SU-DHL-6 (cell line): ENCODE results near the gene ZNF322.

ENCODE experiments used
- H2AFZ ChIP-seq: fragments of 200-600 bp; sonication (generic); 2 replicates; pipeline ENCODE4 v1.6.1; 2014; ENCODE audit warnings: low read depth, mild to moderate bottlenecking, moderate library complexity, mixed read lengths, antibody characterized with exemption, low read length; ENCODE audit not compliant: severe bottlenecking
- H3F3A ChIP-seq: fragments of 200-600 bp; shearing (Covaris generic); 2 replicates; pipeline ENCODE4 v1.6.0; 2016; ENCODE audit warnings: antibody characterized with exemption, mild to moderate bottlenecking; ENCODE audit not compliant: insufficient read depth
- H3K27ac ChIP-seq: fragments of 200-600 bp; sonication (generic); 2 replicates; pipeline ENCODE4 v1.5.1; 2016; ENCODE audit warnings: low read depth, mild to moderate bottlenecking, low read length, moderate library complexity, mixed read lengths
- H3K27me3 ChIP-seq: fragments of 200-600 bp; sonication (generic), shearing (Covaris generic); 2 replicates; pipeline ENCODE4 v1.6.0; 2014; ENCODE audit warnings: mild to moderate bottlenecking, low read length
- H3K36me3 ChIP-seq: fragments of 200-600 bp; sonication (generic); 2 replicates; pipeline ENCODE4 v1.6.1; 2014; ENCODE audit warnings: mild to moderate bottlenecking, low read length, mixed read lengths
- H3K4me2 ChIP-seq: fragments of 300-600, 200-600 bp; shearing (Covaris generic), sonication (generic); 2 replicates; pipeline ENCODE4 v1.6.0; 2014; ENCODE audit warnings: low read length, low read depth, mild to moderate bottlenecking; ENCODE audit not compliant: poor library complexity, severe bottlenecking
- H3K4me3 ChIP-seq: fragments of 200-600 bp; sonication (generic); 2 replicates; pipeline ENCODE4 v1.5.1; 2014; ENCODE audit warnings: antibody characterized with exemption, low read length, mild to moderate bottlenecking, mixed read lengths; ENCODE audit not compliant: insufficient read depth, poor library complexity, severe bottlenecking
- H3K79me2 ChIP-seq: fragments of 200-600 bp; sonication (generic); 2 replicates; pipeline ENCODE4 v1.6.1; 2014; ENCODE audit warnings: mild to moderate bottlenecking, low read length, moderate library complexity; ENCODE audit not compliant: insufficient read depth
- H3K9ac ChIP-seq: fragments of 200-600 bp; sonication (generic); 2 replicates; pipeline ENCODE4 v1.7.0; 2014; ENCODE audit warnings: mild to moderate bottlenecking, low read length
- H3K9me2 ChIP-seq: fragments of 200-600 bp; sonication (generic); replicated peaks from 2 replicates; pipeline ENCODE4 v1.6.1; 2014; ENCODE audit warnings: low read length; ENCODE audit not compliant: insufficient read depth
- H3K9me3 ChIP-seq: fragments of 200-600 bp; sonication (generic); 2 replicates; pipeline ENCODE4 v1.6.1; 2014; ENCODE audit warnings: low read length, mixed read lengths; ENCODE audit not compliant: insufficient read depth
- H4K20me1 ChIP-seq: fragments of 200-600 bp; sonication (generic); 2 replicates; pipeline ENCODE4 v1.6.1; 2014; ENCODE audit warnings: low read depth, mild to moderate bottlenecking, antibody characterized with exemption, low read length, moderate library complexity, mixed read lengths
- CTCF ChIP-seq: fragments of 200-600 bp; sonication (generic); IDR thresholded peaks from one replicate; pipeline ENCODE4 v1.5.1; 2017; ENCODE audit warnings: antibody characterized with exemption, mild to moderate bottlenecking, low read length, moderate library complexity; ENCODE audit not compliant: insufficient read depth, poor library complexity, severe bottlenecking
- EZH2phosphoT487 ChIP-seq: fragments of 200-600 bp; sonication (generic), shearing (Covaris generic); conservative IDR thresholded peaks from 2 replicates; pipeline ENCODE4 v1.6.1; 2018; ENCODE audit warnings: mild to moderate bottlenecking, antibody characterized with exemption, low read length, moderate library complexity, mixed read lengths

ZNF322 gene

GRCh38 chr6:26613201-26613600 lies 46.3 kb downstream of the ZNF322 start:
- Histone ChIP-seq H3F3A (no peaks in the 10 kb centered on the region), H3K4me3 (no peak overlapping the region), H3K27ac (no peak overlapping the region), H3K36me3 (0 out of 2 replicates have a peak, but pooled peaks cover 4% of the 10 kb centered on the region), H2AFZ (no peak overlapping the region), H3K4me2 (no peak overlapping the region), H4K20me1 (no peaks in the 10 kb centered on the region), H3K9ac (no peak overlapping the region), H3K79me2 (no peaks in the 10 kb centered on the region), H3K27me3 (no peaks in the 10 kb centered on the region), H3K9me3 (no peaks in the 10 kb centered on the region), H3K9me2 (no peaks in the 10 kb centered on the region)
- TF ChIP-seq EZH2phosphoT487 = no peak
- TF ChIP-seq CTCF = no peak

- no peaks in the 10 kb centered on the region for H3F3A ChIP-seq
- no peaks in the 10 kb centered on the region for H3K9me3 ChIP-seq
- no peaks in the 10 kb centered on the region for H4K20me1 ChIP-seq
- no peak overlapping the region for H3K4me2 ChIP-seq
- H3K9ac ChIP-seq = no peak overlapping the region
- no peaks in the 10 kb centered on the region for H3K27me3 ChIP-seq
- no peak overlapping the region for H3K27ac ChIP-seq
- H3K9me2 ChIP-seq = no peaks in the 10 kb centered on the region
- 0 out of 2 replicates have a peak, but pooled peaks cover 4% of the 10 kb centered on the region for H3K36me3 ChIP-seq
- H3K79me2 ChIP-seq = no peaks in the 10 kb centered on the region
- H2AFZ ChIP-seq = no peak overlapping the region
- TF ChIP-seq EZH2phosphoT487 = no peak
- TF ChIP-seq CTCF = no peak
- no peak overlapping the region for H3K4me3 ChIP-seq
Observed at GRCh38 chr6:26611599-26611998, 47.9 kb downstream of the ZNF322 start.

- no peak overlapping the region for H2AFZ ChIP-seq
- H4K20me1 ChIP-seq = no peaks in the 10 kb centered on the region
- H3F3A ChIP-seq = no peaks in the 10 kb centered on the region
- H3K79me2 ChIP-seq = no peaks in the 10 kb centered on the region
- H3K4me2 ChIP-seq = no peak overlapping the region
- H3K9ac ChIP-seq = no peak overlapping the region
- no peaks in the 10 kb centered on the region for H3K9me3 ChIP-seq
- H3K27me3 ChIP-seq = no peaks in the 10 kb centered on the region
- H3K4me3 ChIP-seq = no peak overlapping the region
- H3K9me2 ChIP-seq = no peaks in the 10 kb centered on the region
- TF ChIP-seq EZH2phosphoT487 = no peak
- no peak for TF ChIP-seq CTCF
- no peaks in the 10 kb centered on the region for H3K36me3 ChIP-seq
- no peak overlapping the region for H3K27ac ChIP-seq
Observed at GRCh38 chr6:26609463-26609862, 50.1 kb downstream of the ZNF322 start.
